ENCODE results near the gene PHYH.

DNA sequence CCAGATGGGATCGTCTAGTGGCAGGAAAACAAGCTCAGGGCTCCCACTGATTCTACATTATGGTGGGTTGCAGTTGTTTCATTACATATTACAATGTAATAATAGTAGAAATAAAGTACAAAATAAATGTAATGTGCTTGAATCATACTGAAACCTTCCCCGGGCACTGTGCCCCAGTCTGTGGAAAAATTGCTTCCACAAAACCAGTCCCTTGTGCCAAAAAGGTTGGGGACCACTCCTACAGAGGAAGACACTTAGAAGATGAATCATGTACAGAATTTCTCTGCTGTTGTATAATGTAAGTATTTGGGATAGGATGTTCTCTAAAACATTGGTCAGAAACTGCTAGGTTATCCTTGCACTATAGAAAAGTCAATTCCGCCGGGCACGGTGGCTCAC lies 11.3 kb upstream of the PHYH start:
- TF ChIP-seq POLR2A (IDR thresholded peaks at IDR 0.05; ENCODE audit: low read length) (no peak), GATA1 (IDR thresholded peaks at IDR 0.05; ENCODE audit: low read depth, low read length) (no peak)
